ENCODE measurements around the gene UBE2I.
"Not testable (repeated sequence)": the region's sequence is repeated elsewhere in the genome, so short reads cannot be mapped to it uniquely, and the experiment has no call there.

Gene UBE2I

GRCh38 chr16:1308977-1309885, at the start of gene UBE2I:
Gene UBE2I, plus strand, starts transcription at chr16:1309636. Its CDS starts 4,395 bp downstream, at chr16:1314031.
- peak; percentile 99 to 100 (median 99) for DNase-seq

- no peak for DNase-seq
These were observed 49.7 kb upstream of the UBE2I start for GRCh38 chr16:1259760-1260068.

GRCh38 chr16:1260101-1260680, 49.2 kb upstream of the UBE2I start:
- no peak for DNase-seq

GRCh38 chr16:1261131-1261892, 48.1 kb upstream of the UBE2I start:
- DNase-seq: peak in 2 of 3 experiments; percentile 60 to 66

- DNase-seq: no peak
These were observed 47.1 kb upstream of the UBE2I start for GRCh38 chr16:1262210-1262845.

GRCh38 chr16:1262846-1263221, 46.6 kb upstream of the UBE2I start:
- DNase-seq: no peak

- DNase-seq: no peak
These were observed 45.7 kb upstream of the UBE2I start for GRCh38 chr16:1263591-1264344.

GRCh38 chr16:1264345-1265089, 44.9 kb upstream of the UBE2I start:
- DNase-seq: no peak

GRCh38 chr16:1265090-1265630, 44.3 kb upstream of the UBE2I start:
- DNase-seq: no peak

- DNase-seq: no peak
These were observed 43.6 kb upstream of the UBE2I start for GRCh38 chr16:1265826-1266225.

GRCh38 chr16:1269418-1269817, 40.0 kb upstream of the UBE2I start:
- DNase-seq: not testable (repeated sequence)

- DNase-seq: no peak
These were observed 38.1 kb upstream of the UBE2I start for GRCh38 chr16:1271380-1271723.

GRCh38 chr16:1271724-1272413, 37.6 kb upstream of the UBE2I start:
- peak; percentile 89 to 98 (median 95) for DNase-seq

- DNase-seq: no peak
These were observed 36.8 kb upstream of the UBE2I start for GRCh38 chr16:1272453-1273198.

- no peak for DNase-seq
These were observed 35.6 kb upstream of the UBE2I start for GRCh38 chr16:1273816-1274215.

- DNase-seq: no peak
These were observed 34.7 kb upstream of the UBE2I start for GRCh38 chr16:1274767-1275166.

GRCh38 chr16:1275791-1276579, 33.5 kb upstream of the UBE2I start:
- DNase-seq: no peak

- no peak for DNase-seq
These were observed 32.9 kb upstream of the UBE2I start for GRCh38 chr16:1276580-1276878.

- no peak for DNase-seq
These were observed 32.3 kb upstream of the UBE2I start for GRCh38 chr16:1277151-1277598.
